HTERT RPE-1 (cell line): Measurements from ENCODE around the gene TMEM163.
"Not testable (repeated sequence)": the region's sequence is repeated elsewhere in the genome, so short reads cannot be mapped to it uniquely, and the experiment has no call there.

Source experiments
- in situ Hi-C: fragments of 300-500 bp; cut with MboI; formaldehyde crosslinking; loops from 4 replicates; pipeline ENCODE4 v1.14.3; 2020; ENCODE audit warnings: low sequenced_read_pairs

Gene TMEM163

DNA sequence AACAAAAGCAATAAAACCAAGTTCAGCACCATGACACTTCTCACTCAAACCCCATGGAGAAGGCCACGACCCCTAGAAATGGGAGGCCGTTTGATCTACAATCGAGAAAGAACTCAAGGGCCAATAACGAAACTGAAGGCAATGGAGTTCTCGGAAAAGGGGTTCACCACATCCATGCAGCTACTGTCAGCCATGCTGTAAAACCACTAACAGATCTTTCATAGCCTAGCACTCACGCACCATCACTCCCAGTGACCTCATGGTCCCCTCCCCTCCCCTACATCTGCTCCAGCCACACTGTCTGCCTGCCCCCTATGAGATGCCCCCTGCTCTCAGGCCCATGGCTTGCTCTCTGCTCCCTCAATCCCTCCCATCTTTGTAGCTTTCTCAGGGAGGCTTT is 135.3 kb downstream of the TMEM163 start:
- in situ Hi-C loops, result no loop called here

- in situ Hi-C loops, result no loop called here
Observed at GRCh38 chr2:134582547-134582899, 136.3 kb downstream of the TMEM163 start.

DNA sequence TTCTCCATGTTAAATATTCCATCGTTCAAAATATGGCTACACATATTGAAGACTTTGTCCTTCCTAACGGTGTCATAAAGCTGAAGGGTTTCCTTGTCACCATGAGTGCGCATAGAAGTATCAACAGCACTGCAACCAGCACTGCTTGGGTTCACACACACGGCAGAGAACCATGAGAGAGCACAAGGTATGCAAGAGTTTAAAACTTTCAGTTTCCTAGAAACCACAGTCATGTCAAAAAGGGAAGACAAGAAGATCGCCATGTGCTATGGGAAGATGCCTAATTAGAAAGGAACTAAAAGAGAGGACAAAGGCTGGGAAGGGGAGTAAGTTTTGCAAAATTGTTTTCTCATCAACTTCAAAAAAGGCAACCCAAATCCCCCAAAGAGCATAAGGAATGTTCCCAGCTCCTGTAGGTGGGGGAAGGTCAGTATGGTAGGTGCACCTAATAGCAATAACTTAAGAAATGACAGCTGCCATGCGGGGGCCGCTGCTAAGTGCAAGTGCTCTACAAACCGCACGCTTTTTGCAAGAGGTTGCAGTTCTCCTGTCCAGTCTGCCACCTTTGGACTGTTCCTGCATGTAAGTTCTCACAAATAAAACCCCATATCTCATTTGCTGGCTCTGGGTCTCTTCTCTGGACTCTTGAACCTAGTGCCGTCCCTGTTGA is 136.8 kb downstream of the TMEM163 start:
- in situ Hi-C loops, result no loop called here

GRCh38 chr2:134578316-134578715 is 140.5 kb downstream of the TMEM163 start:
- in situ Hi-C loops, result no loop called here

- in situ Hi-C loops, result no loop called here
Observed at GRCh38 chr2:134576478-134576877, 142.3 kb downstream of the TMEM163 start.

- in situ Hi-C loops, result no loop called here
Observed at GRCh38 chr2:134575888-134576287, 142.9 kb downstream of the TMEM163 start.

GRCh38 chr2:134574611-134575330 is 144.0 kb downstream of the TMEM163 start:
- in situ Hi-C loops, result no loop called here

GRCh38 chr2:134573724-134574123 is 145.1 kb downstream of the TMEM163 start:
- in situ Hi-C loops, result no loop called here

DNA sequence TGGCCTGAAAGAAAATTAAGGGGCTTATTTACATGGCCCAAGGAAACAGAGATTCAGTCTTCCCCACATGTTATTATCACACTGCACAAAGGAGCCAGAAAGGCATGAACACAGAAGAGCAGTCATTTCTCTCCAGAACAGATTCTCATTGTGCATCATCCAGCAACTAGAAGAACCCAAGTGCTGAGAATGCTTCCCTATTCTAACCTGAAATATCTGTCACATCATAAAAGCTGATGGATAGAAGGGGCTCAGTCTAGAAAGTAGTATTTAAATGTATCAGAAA is 145.8 kb downstream of the TMEM163 start:
- in situ Hi-C loops, result no loop called here

- in situ Hi-C loops, result no loop called here
Observed at GRCh38 chr2:134572314-134573084, 146.3 kb downstream of the TMEM163 start.

GRCh38 chr2:134570676-134571075 is 148.1 kb downstream of the TMEM163 start:
- in situ Hi-C loops, result no loop called here

- in situ Hi-C loops, result no loop called here
Observed at GRCh38 chr2:134568413-134568812, 150.4 kb downstream of the TMEM163 start.

DNA sequence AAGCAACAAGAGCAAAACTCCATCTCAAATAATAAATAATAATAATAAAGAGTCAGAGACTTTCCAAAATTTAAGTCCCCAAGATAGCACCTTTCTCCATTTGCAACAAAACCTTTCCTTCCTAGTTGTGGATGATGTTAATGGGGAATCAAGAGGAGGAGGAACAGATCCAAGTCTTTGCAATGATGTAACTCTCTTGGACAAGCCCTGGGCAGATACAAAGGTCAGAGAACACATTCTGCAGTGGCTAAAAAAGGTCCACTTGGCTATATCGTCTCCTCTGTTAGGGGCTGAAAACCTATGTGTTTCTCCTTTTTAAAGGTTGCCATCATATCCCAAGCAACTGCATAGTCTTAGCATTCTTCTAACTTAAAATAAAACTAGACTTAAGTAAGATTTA is 151.1 kb downstream of the TMEM163 start:
- in situ Hi-C loops, result no loop called here

- in situ Hi-C loops, result not testable (repeated sequence)
Observed at GRCh38 chr2:134564955-134565354, 153.8 kb downstream of the TMEM163 start.

DNA sequence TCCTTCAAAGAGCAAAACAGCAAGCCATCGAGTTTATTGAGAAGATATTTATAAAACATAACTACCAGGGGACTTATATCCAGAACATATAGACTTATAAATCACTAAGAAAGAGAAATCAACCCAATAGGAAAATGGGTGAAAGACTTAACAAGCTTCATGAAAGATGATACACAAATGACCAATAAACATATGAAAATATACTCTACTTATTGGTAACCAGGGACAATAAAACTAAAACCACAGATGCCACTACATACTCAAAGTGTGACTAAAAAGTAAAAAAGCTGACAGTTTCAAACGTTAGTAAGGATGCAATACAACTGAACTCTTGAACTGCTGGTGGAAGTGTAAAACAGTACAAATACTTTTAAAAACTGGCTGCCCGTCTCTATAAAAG is 154.3 kb downstream of the TMEM163 start:
- in situ Hi-C loops, result no loop called here

DNA sequence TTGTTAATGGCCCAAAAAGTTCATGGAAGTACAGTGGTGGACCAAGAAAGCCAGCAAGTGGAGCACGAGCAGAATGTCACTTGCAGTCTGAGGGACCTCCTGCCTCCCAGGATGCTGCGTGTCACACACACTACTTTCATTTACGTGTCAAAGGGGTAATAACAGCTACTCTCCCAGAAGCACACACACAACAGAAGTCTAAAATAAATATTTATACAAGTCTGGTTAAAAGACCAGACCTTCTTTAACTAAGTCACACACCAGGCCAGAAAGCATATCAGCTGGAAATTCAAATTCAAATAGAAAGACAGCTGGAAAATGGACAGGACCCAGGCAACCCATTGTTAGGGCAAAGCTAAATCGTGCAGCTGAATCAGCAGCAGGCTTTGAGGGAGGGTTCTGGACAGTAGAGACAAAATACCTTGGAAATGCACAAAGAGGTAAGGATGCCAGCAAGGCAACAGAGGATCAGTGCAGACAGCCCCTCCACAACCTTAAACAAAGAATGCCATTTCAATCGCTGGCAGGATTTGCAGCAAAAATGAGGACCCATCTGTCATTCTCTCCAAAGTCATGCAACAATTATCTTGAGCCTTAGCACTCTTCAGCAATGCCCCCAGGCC is 160.5 kb downstream of the TMEM163 start:
- in situ Hi-C loops, result no loop called here

DNA sequence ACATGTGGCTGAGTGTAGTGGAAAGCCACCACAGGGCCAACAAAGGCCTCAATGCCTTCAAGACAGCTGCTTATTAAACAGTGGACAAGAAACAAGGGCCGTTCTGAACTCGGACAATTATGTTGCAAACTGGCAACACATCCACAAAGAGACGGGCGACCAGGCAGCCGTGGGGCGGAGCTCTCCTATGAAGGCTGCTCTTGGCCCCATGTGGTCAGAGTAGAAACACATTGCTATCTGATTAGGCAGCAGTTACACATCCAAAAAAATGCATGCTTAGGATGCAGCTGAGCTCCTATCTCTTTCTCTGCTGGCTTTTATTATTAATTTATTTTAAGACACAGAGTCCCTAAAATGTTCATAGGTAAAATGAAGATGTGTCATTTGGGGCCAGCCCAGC is 163.4 kb downstream of the TMEM163 start:
- in situ Hi-C loops, result no loop called here

DNA sequence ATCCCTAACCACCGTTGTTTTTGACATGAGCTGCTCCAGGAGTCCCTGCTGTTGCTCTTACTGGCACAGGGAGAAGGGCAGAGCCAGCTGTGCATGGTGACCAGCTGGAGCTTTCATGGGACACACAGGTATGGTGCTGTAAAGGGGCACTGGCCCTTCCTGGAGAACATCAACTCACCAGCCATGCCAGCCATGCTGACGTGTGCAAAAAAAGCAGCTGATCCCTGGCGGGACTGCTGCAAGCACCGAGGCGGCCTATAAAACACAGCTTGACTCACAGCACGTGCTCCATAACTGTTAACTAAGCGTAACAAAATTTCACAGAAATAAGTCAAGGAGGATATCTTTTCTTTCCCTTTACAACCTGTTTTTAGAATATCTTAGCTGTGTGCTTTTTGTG is 165.1 kb downstream of the TMEM163 start:
- in situ Hi-C loops, result no loop called here

DNA sequence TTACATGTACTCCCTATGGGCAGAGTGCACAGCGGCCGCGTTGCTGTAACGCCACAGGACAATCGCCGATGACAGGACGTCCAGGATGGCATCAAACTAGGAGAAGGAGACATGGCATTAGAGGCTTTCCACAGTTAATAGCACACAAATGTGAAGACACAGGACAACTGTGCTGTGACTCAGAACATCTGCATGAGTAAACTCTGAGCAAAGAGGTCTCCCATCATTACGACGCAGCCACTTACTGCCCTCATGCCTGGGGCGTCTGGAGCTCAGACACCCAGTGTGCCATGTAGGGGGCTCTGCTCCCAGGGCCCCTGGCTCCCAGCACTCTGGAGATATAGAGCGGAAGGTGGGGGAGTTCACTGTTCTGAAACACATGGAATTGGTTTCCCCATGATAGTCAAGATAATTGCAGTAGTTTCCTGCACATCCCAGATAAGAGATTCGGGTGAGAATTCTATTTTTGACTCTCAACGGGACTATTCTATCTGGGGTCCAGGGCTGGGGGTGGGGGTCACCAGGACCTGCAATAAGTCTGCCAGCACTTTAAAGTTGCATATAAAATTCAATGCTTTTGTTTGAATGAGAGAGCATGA is 168.1 kb downstream of the TMEM163 start:
- in situ Hi-C loops, result no loop called here

DNA sequence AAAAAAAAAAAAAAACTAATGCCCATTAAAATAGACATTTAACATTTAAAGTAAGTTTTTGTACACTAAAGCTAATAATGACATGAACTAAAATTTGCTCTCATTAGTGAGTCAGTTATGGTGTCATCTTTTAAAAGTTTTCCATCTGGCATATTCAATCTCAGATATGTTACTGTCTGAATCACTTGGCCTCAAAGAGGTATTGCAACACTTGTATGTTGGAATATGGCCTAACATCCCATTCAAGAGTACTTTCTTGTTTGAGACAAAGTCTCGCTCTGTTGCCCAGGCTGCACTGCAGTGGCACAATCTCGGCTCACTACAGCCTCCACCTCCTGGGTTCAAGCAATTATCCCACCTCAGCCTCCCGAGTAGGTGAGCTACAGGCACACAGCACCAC is 169.7 kb downstream of the TMEM163 start:
- in situ Hi-C loops, result no loop called here

- in situ Hi-C loops, result no loop called here
Observed at GRCh38 chr2:134540990-134541389, 177.8 kb downstream of the TMEM163 start.
